H1 (cell line): ENCODE results near the gene PEX14. TPM values are rescaled to one million over a fixed set of nuclear protein-coding genes. Genes with fewer than 3 reads are reported as not detected.

ENCODE experiments used
- BRCA1 ChIP-seq: IDR thresholded peaks from 2 replicates; pipeline ENCODE4 v1.6.1; 2012; ENCODE audit warnings: low read depth, low read length, improper control_type of control experiment
- EGR1 ChIP-seq: IDR thresholded peaks from 2 replicates; pipeline ENCODE4 v1.6.1; 2011; ENCODE audit warnings: low read depth, low read length, borderline replicate concordance
- JUND ChIP-seq: IDR thresholded peaks from 2 replicates; pipeline ENCODE4 v1.6.1; 2011; ENCODE audit warnings: mild to moderate bottlenecking, improper control_type of control experiment, low read length
- NANOG ChIP-seq: IDR thresholded peaks from 2 replicates; pipeline ENCODE4 v1.6.1; 2011; ENCODE audit warnings: low read length, low read depth, mild to moderate bottlenecking, inconsistent platforms; ENCODE audit not compliant: insufficient read depth, poor library complexity, severe bottlenecking
- POLR2AphosphoS5 ChIP-seq: IDR thresholded peaks from 2 replicates; pipeline ENCODE4 v1.6.1; 2011; ENCODE audit warnings: low read depth, low read length
- RAD21 ChIP-seq, 2 experiments: IDR thresholded peaks in 1 of 2; conservative IDR thresholded peaks in 1 of 2; 2 replicates each; pipeline ENCODE4 v1.6.1; 2011; ENCODE audit warnings: low read depth in 2 of 2, low read length in 2 of 2, improper control_type of control experiment in 1 of 2, inconsistent platforms in 1 of 2, mild to moderate bottlenecking in 1 of 2, moderate library complexity in 1 of 2
- SAP30 ChIP-seq: fragments of 300-600 bp; sonication (generic); IDR thresholded peaks from 2 replicates; pipeline ENCODE4 v1.7.1; 2012; ENCODE audit warnings: low read length, moderate library complexity, mild to moderate bottlenecking, inconsistent platforms; ENCODE audit not compliant: insufficient read depth, insufficient replicate concordance
- polyA plus RNA-seq, 7 experiments: library from polyadenylated mRNA; depleted of rRNA in 3 of 7; stranded (reverse) in 5 of 7; unstranded in 2 of 7; fragments of >200 nt in 5 of 7; fragments of 200-250 nt in 2 of 7; gene quantifications; 1 replicate in 5 of 7; 2 replicates in 1 of 7; 4 replicates in 1 of 7; pipeline versions ENCODE4 v1.2.1 to v1.2.3, GENCODE V29; 2011 to 2013; ENCODE audit warnings: missing spikeins in 2 of 7, mixed read lengths in 2 of 7
- total RNA-seq: library from RNA; stranded (reverse); fragmentation: NEBNext Ultra II Directional; extraction: Animal tissue kit (Norgen Biotek cat#: 25700); gene quantifications from 2 replicates; pipeline ENCODE4 v1.2.1, GENCODE V29; 2021

The PEX14 gene
- total and polyA plus RNA-seq, 2 of the 8 experiments (the other 6 are each of a cell fraction or from before 2014, with no cell fraction given): 13.0 to 19.8 TPM

GRCh38 chr1:10510520-10511493, 36.1 kb downstream of the PEX14 start (continued):
- TF ChIP-seq NANOG: no peak
- TF ChIP-seq SAP30: no peak
- no peak for TF ChIP-seq BRCA1
- no peak for TF ChIP-seq RAD21 (IDR thresholded peaks at IDR 0.05 in 1 of 2, conservative IDR thresholded peaks at IDR 0.05 in 1 of 2; ENCODE audit: low read depth in 2 of 2, low read length in 2 of 2)
- TF ChIP-seq EGR1: no peak
- TF ChIP-seq POLR2AphosphoS5: no peak
- TF ChIP-seq JUND: no peak
